HG03565 (cell line): ENCODE results near the gene RTL10.

Source experiments
- ATAC-seq: cut with Tn5 transposase; IDR thresholded peaks from one replicate; pipeline ENCODE4 v1.9.1; 2021; ENCODE audit warnings: mild to moderate bottlenecking, moderate library complexity; ENCODE audit not compliant: unreplicated experiment

RTL10 gene

GRCh38 chr22:19812910-19813309 lies 41.8 kb downstream of the RTL10 start:
- ATAC-seq, result no peak

DNA sequence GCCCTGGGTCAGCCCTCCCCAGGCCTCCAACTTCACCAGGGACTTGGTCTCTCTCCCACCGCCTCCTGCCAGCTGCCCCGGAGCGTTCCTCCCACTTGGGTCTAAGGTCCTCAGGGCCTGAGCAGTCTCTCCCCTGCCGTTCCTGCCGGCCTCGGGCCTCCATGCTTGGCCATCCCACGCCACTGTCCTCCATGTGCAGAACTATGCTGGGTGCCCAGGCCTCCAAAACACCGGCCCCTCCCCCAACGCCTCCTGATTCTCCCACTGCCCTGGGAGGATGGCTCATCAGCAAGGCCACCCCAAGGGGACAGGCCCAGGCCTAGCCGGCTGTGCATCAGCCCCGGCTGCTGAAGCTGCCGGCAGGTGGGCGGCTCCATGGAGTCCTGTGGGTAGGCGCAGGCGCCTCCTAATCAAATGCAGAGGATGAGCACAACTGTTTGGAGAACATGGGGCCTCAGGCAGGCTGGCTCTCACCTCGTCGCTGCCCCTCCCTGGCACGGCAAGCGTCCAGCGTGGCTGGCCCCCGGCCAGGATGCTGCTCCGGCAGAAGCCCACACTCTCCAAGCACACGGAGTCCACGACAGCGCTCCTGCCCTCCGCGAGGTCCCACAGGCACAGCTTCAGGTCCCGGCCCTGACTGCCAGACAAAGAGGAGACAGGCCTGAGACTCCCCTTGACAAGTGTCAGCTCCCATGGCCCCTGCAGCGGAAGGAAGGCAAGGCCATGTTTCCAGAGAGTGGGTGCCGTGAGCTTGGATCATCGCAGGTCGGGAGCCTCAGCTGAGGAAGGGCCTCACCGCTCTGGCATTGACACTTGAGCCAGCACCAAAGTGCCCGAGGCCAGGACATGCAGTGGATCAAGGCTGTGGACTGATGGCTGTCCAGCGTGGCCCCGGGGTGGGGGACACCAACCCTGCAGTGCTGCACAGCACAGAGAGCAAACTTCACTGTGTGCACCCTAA lies 42.6 kb downstream of the RTL10 start:
- ATAC-seq, result no peak

GRCh38 chr22:19811211-19811621 lies 43.5 kb downstream of the RTL10 start:
- ATAC-seq, result no peak

GRCh38 chr22:19810381-19811201 lies 44.1 kb downstream of the RTL10 start:
- ATAC-seq, result no peak

GRCh38 chr22:19809741-19810140 lies 44.9 kb downstream of the RTL10 start:
- ATAC-seq, result no peak

- no peak for ATAC-seq
Observed at GRCh38 chr22:19808873-19809478, 45.7 kb downstream of the RTL10 start.

DNA sequence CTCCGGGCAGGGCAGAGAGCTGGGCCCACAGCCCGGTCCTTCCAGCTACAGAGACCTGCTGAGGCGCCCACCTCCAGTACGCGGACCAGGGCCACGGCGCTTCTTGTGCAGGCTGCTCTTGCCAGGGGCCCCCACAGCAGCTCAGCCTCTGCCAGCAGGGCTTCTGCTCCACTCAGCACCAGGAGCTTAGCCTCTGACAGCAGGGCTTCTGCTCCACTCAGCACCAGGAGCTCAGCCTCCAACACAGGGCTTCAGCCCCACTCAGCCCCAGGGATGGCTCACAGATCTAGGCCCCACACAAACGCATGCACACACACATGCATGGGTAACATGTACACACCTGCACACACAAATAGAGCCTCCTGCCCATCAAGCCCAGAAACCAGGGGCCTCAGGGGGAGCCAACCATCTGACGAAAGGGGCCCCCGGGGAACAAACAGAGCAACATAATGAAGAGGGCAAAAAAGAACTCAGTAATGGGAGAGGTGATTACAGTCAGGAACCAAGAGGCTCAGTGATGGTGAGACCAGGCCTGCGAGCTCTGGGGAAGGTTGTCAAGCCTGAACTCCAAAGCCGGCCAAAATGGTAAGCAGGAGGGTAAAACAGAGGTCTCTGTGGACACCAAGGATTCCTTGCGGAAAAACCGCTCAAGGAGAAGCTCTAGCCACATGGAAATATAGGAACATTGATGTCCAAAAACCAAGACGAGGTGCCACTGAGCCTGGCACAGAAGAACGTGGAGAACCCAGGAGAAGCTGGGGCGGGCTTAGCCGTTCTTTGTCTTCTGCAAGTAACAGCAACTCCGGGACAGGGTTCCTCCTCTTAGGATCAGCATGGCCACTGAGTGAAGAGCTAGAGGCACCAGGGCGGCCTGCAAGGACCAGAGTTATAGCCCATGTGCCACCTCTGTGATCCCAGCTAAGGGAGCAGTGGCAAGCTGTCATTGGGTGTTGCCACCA lies 46.5 kb downstream of the RTL10 start:
- ATAC-seq, result no peak

GRCh38 chr22:19807161-19807913 lies 47.3 kb downstream of the RTL10 start:
- ATAC-seq, result no peak

DNA sequence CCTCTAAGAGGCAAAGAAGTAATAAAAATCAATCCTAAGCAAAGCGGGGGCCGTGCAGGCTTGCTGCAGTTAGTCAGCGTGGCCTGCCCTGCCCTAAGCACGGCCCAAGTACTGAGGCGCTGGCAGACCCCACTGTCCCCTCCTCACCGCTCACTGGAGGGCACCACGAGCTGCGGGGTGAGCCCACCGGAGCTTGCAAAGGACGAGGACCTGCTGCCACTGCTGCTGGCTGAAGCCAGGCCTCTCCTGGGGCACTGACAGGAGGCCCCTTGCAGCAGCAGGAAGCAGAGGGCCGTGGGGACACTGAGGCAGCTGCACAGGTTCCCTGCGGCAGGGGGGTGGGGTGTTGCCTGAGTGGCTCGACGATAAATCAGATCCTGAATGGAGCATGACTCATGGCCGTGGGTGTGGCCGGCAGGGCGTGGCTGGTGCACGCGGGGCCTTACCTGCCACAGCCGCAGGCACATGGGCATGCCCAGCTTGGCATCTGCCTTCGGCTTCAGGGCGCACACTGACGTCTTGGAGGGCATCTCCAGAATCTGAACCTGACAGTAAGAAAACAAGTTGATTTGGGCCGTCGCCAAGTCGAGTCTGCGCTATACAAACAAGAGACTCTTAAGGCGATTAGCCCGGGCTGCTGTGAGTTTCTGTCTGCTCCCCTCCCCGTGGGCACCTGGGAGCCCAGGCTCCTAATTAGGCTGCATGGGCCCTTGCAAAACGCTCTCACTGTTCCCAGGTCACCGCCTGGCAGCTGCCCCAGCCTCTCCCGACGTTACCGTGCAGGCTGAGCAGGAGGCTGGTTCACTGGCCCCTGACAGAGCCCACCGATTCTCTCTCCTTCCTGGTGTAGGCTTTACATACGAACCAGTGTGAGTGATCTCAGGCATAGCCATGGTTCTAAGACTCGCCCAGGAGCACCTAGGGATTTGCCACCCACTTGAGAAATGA lies 48.2 kb downstream of the RTL10 start:
- ATAC-seq, result no peak

GRCh38 chr22:19805821-19806212 lies 48.9 kb downstream of the RTL10 start:
- ATAC-seq, result no peak
